ENCODE measurements around the gene MLLT6. TPM values are rescaled to one million over a fixed set of nuclear protein-coding genes. Genes with fewer than 3 reads are reported as not detected.

MLLT6 gene
- total and polyA plus RNA-seq, 2 of the 13 experiments (the other 11 are each of a cell fraction or from before 2014, with no cell fraction given) = 50.7 to 69.5 TPM

- TF ChIP-seq DNMT1 (CRISPR knock-in tag; IDR thresholded peaks at IDR 0.05) (peak; percentile 87; the same call in 1 of the 2 replicates), ZBTB8A (CRISPR knock-in tag; IDR thresholded peaks at IDR 0.05; ENCODE audit: borderline replicate concordance, low read depth) (no peak), HNRNPL (IDR thresholded peaks at IDR 0.05; ENCODE audit: low read depth, low read length) (peak; percentile 81), ZNF350 (CRISPR knock-in tag; IDR thresholded peaks at IDR 0.05; ENCODE audit: borderline replicate concordance, low read depth) (no peak; the same call in 1 of the 2 replicates), UBTF (CRISPR knock-in tag; IDR thresholded peaks at IDR 0.05) (peak; percentile 15; the same call in 1 of the 2 replicates)
Measured at GRCh38 chr17:38735161-38735997, 30.3 kb downstream of the MLLT6 start (continued).

- H3K9me3 ChIP-seq (ENCODE audit: low read length) = no peaks in the 10 kb centered on the region
- H2AFZ ChIP-seq (ENCODE audit: low read length) = no peak overlapping the region
- H3K9ac ChIP-seq (ENCODE audit: insufficient read depth, low read depth, low read length) = no peak overlapping the region
- intact Hi-C loops (cut with micrococcal nuclease; ENCODE audit: unreplicated experiment) = no loop called here
- H3K79me2 ChIP-seq (ENCODE audit: insufficient read depth, low read length) = peaks cover 35% of the 10 kb centered on the region
- no peak overlapping the region for H3K27ac ChIP-seq (ENCODE audit: extremely low read length, insufficient read depth, low read length)
- WGBS (ENCODE audit: low lambda C conversion rate) = 96% methylated on average over 14 of the region's 14 CpGs
- H3K4me1 ChIP-seq (ENCODE audit: insufficient read depth, low read length) = peaks cover 41% of the 10 kb centered on the region
- peaks cover 30 to 64% of the 10 kb centered on the region in 2 experiments for H3K36me3 ChIP-seq (replicated peaks in 1 of 2; ENCODE audit: control insufficient read depth in 1 of 2, insufficient read depth in 2 of 2, low read length in 2 of 2)
- no peaks in the 10 kb centered on the region for H3K27me3 ChIP-seq (ENCODE audit: control insufficient read depth in 1 of 2, insufficient read depth in 2 of 2, low read length in 2 of 2)
- ChIA-PET POLR2A (no interaction called here), CTCF (ENCODE audit: low intra/inter-chr PET ratio, low total read pairs) (no interaction called here)
- DNase-seq (ENCODE audit: low spot score) (no peak), FAIRE-seq (no peak), ATAC-seq (no peak)
- no TSS peak for BruUV-seq (replicated peaks)
- peaks cover 38% of the 10 kb centered on the region for H4K20me1 ChIP-seq (ENCODE audit: insufficient read depth, low read length)
- H3K4me3 ChIP-seq (replicated peaks in 1 of 3; ENCODE audit: insufficient read depth in 1 of 3, low read depth in 2 of 3, low read length in 3 of 3) = no peak overlapping the region
- no peak overlapping the region for H3K4me2 ChIP-seq (ENCODE audit: low read depth, low read length)
- in situ Hi-C loops (cut with HindIII; ENCODE audit: extremely low pct_ligation_motif_present, low pct_unique_long_range_greater_than_20kb) = no loop called here
- 0 out of 2 replicates have a peak, but pooled peaks have one; percentile 37 for TF ChIP-seq ZNF75D (CRISPR knock-in tag; IDR thresholded peaks at IDR 0.05; ENCODE audit: borderline replicate concordance)
- TF ChIP-seq ZNF160 (CRISPR knock-in tag; IDR thresholded peaks at IDR 0.05) = no peak
- no peak for TF ChIP-seq YY1 (IDR thresholded peaks at IDR 0.05; ENCODE audit: insufficient read depth, insufficient replicate concordance, low read depth, low read length)
- TF ChIP-seq AKAP8 (CRISPR knock-in tag; IDR thresholded peaks at IDR 0.05) = 0 out of 2 replicates have a peak, but pooled peaks have one; percentile 45
- TF ChIP-seq TERF1 (CRISPR knock-in tag; IDR thresholded peaks at IDR 0.05) = no peak
- 0 out of 2 replicates have a peak, but pooled peaks have one; percentile 21 for TF ChIP-seq ZFP91 (CRISPR knock-in tag; IDR thresholded peaks at IDR 0.05; ENCODE audit: borderline replicate concordance)
- TF ChIP-seq AGO2 (optimal IDR thresholded peaks at IDR 0.05; ENCODE audit: low read depth, low read length) = peak; percentile 59
- TF ChIP-seq POLR2A (IDR thresholded peaks at IDR 0.05; ENCODE audit: insufficient read depth in 1 of 2, low read depth in 2 of 2, low read length in 2 of 2) = peak; percentile 5 to 44; a peak in 1 of 4 replicates
- TF ChIP-seq AGO1 (IDR thresholded peaks at IDR 0.05; ENCODE audit: low read depth, low read length, poor library complexity, severe bottlenecking) = peak; percentile 59
- 0 out of 2 replicates have a peak, but pooled peaks have one; percentile 18 for TF ChIP-seq POLR2G (IDR thresholded peaks at IDR 0.05; ENCODE audit: low read depth, low read length)
Measured at GRCh38 chr17:38738007-38738662, 33.1 kb downstream of the MLLT6 start.

Measured in HepG2 (cell line).